ENCODE results near the gene LEPROT.

Gene LEPROT

DNA sequence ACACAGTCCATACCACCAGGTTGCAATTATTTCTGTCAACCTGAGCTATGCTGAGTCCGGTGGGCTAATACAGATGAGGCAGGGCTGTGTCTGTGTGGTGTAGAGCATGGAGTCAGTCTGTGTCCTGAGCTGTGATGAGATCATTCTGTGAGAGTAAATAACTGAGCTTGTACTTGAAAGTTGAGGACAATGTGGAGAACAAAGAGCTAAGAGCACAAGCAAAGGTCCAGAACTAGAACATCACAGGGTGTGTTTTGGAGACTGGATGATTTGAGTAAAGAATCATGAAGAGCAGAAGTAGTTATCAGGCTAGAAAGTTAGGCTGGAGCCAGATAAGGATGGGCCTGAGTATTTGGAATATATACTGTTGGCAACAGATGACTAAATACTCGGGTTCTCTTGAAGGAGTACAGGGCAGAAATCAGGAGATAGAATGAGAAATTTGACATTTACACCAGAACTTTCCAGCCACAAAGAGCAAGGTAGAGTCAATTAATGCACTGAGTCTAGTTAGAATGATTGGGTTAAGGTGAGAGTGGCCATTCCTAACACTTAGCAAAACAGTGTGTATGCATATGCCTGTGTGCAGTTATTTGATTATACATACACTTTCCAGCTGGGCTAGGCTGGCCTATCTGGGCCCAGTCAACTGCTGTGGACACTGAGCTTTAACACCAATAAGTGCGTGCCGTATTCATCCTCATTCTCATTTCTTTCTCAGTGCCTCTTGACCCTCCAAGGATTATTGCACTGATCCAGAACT lies 48.8 kb downstream of the LEPROT start:
- Histone ChIP-seq H3F3A (ENCODE audit: control insufficient read depth, insufficient read depth) (no peaks in the 10 kb centered on the region), H3K9me3 (ENCODE audit: control insufficient read depth, insufficient read depth, low read length) (no peaks in the 10 kb centered on the region), H4K20me1 (ENCODE audit: control insufficient read depth, insufficient read depth, low read depth, low read length) (no peaks in the 10 kb centered on the region), H3K79me2 (ENCODE audit: control insufficient read depth, low read length) (no peaks in the 10 kb centered on the region), H3K36me3 (ENCODE audit: control insufficient read depth, low read length) (no peaks in the 10 kb centered on the region), H3K27ac (ENCODE audit: low read depth, low read length) (no peak overlapping the region), H3K4me1 (ENCODE audit: control insufficient read depth, low read length) (no peaks in the 10 kb centered on the region), H3K9me2 (replicated peaks; ENCODE audit: control insufficient read depth, low read length) (no peaks in the 10 kb centered on the region), H3K4me2 (ENCODE audit: low read length) (no peak overlapping the region), H3K4me3 (ENCODE audit: low read length) (no peak overlapping the region), H3K27me3 (ENCODE audit: control insufficient read depth, low read length) (peaks cover 8% of the 10 kb centered on the region; the same call in 1 of the 2 replicates)
- TF ChIP-seq, protein P1, sequence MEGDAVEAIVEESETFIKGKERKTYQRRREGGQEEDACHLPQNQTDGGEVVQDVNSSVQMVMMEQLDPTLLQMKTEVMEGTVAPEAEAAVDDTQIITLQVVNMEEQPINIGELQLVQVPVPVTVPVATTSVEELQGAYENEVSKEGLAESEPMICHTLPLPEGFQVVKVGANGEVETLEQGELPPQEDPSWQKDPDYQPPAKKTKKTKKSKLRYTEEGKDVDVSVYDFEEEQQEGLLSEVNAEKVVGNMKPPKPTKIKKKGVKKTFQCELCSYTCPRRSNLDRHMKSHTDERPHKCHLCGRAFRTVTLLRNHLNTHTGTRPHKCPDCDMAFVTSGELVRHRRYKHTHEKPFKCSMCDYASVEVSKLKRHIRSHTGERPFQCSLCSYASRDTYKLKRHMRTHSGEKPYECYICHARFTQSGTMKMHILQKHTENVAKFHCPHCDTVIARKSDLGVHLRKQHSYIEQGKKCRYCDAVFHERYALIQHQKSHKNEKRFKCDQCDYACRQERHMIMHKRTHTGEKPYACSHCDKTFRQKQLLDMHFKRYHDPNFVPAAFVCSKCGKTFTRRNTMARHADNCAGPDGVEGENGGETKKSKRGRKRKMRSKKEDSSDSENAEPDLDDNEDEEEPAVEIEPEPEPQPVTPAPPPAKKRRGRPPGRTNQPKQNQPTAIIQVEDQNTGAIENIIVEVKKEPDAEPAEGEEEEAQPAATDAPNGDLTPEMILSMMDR (IDR thresholded peaks at IDR 0.05; ENCODE audit: low read depth, low read length, poor library complexity, severe bottlenecking): no peak
- no peak for TF ChIP-seq EZH2phosphoT487 (IDR thresholded peaks at IDR 0.05; ENCODE audit: borderline replicate concordance, low read length)

DNA sequence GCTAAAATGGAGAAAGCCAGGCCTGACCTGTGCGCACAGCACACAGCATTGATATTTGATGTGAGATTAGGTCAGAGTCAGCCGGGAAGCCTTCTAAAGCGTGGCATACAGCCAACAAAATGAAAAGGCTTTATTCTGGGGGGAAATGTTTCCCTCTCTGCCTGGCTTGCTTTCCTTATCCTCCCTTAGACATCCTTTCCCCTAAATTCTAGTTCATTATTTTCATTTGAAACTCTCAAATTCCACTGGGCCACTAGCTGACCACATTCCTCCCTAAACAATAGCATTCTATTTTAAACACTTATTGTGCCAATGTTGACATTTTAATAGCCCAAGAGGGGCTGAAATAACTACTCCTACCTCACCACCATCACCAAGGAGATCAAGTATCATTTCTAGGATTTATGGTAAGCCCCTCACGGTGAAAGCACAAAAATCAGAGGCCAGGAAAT lies 49.4 kb downstream of the LEPROT start:
- Histone ChIP-seq H4K20me1 (ENCODE audit: control insufficient read depth, insufficient read depth, low read depth, low read length) (no peaks in the 10 kb centered on the region), H3K27ac (ENCODE audit: low read depth, low read length) (no peak overlapping the region), H3K4me3 (ENCODE audit: low read length) (no peak overlapping the region), H3K79me2 (ENCODE audit: control insufficient read depth, low read length) (no peaks in the 10 kb centered on the region), H3K9me3 (ENCODE audit: control insufficient read depth, insufficient read depth, low read length) (no peaks in the 10 kb centered on the region), H3K4me1 (ENCODE audit: control insufficient read depth, low read length) (no peaks in the 10 kb centered on the region), H3K4me2 (ENCODE audit: low read length) (no peak overlapping the region), H3K27me3 (ENCODE audit: control insufficient read depth, low read length) (peaks cover 9% of the 10 kb centered on the region; the same call in 1 of the 2 replicates), H3K36me3 (ENCODE audit: control insufficient read depth, low read length) (no peaks in the 10 kb centered on the region), H3K9me2 (replicated peaks; ENCODE audit: control insufficient read depth, low read length) (no peaks in the 10 kb centered on the region), H3F3A (ENCODE audit: control insufficient read depth, insufficient read depth) (no peaks in the 10 kb centered on the region)
- TF ChIP-seq, protein P1 (IDR thresholded peaks at IDR 0.05; ENCODE audit: low read depth, low read length, poor library complexity, severe bottlenecking): no peak
- TF ChIP-seq EZH2phosphoT487 (IDR thresholded peaks at IDR 0.05; ENCODE audit: borderline replicate concordance, low read length): no peak

DNA sequence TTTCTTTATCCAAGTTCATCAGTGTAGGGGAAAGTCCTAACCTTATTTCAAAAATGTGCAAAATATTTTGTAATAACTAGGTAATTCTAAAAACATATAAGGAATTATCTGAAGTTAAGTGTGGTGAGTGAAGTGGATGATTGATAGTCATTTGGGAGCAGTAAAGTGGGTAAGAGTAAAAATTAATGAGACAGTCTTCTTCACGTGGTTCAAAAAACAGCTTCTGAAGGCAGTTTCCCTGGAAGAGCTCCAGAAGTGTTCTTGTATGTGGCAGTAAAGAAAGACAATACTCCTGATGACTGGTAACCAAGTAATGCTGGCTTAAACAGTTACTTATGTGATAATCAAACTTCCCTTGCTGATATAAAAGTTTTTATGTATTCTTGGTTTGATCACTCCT lies 50.3 kb downstream of the LEPROT start:
- TF ChIP-seq, protein P1 (IDR thresholded peaks at IDR 0.05; ENCODE audit: low read depth, low read length, poor library complexity, severe bottlenecking): no peak
- no peak for TF ChIP-seq EZH2phosphoT487 (IDR thresholded peaks at IDR 0.05; ENCODE audit: borderline replicate concordance, low read length)
- Histone ChIP-seq H3K27ac (ENCODE audit: low read depth, low read length) (no peak overlapping the region), H3K4me1 (ENCODE audit: control insufficient read depth, low read length) (no peaks in the 10 kb centered on the region), H3K4me3 (ENCODE audit: low read length) (no peak overlapping the region), H3K79me2 (ENCODE audit: control insufficient read depth, low read length) (no peaks in the 10 kb centered on the region), H3F3A (ENCODE audit: control insufficient read depth, insufficient read depth) (no peaks in the 10 kb centered on the region), H3K4me2 (ENCODE audit: low read length) (no peak overlapping the region), H4K20me1 (ENCODE audit: control insufficient read depth, insufficient read depth, low read depth, low read length) (no peaks in the 10 kb centered on the region), H3K36me3 (ENCODE audit: control insufficient read depth, low read length) (no peaks in the 10 kb centered on the region), H3K27me3 (ENCODE audit: control insufficient read depth, low read length) (peaks cover 11% of the 10 kb centered on the region; the same call in 1 of the 2 replicates), H3K9me3 (ENCODE audit: control insufficient read depth, insufficient read depth, low read length) (no peaks in the 10 kb centered on the region), H3K9me2 (replicated peaks; ENCODE audit: control insufficient read depth, low read length) (no peaks in the 10 kb centered on the region)

All from DOHH2 (cell line).